ENCODE measurements around the gene STK32B.

STK32B gene

GRCh38 chr4:5133201-5133600 is 81.9 kb downstream of the STK32B start:
- no peak for TF ChIP-seq ZFX (IDR thresholded peaks at IDR 0.05)
- no peak for TF ChIP-seq CTCF (conservative IDR thresholded peaks at IDR 0.05)
- no peak overlapping the region for H3K27ac ChIP-seq

- H3K27ac ChIP-seq = no peak overlapping the region
- no peak for TF ChIP-seq ZFX (IDR thresholded peaks at IDR 0.05)
- TF ChIP-seq CTCF (conservative IDR thresholded peaks at IDR 0.05) = no peak
These were observed 82.8 kb downstream of the STK32B start for GRCh38 chr4:5133933-5134594.

GRCh38 chr4:5134620-5135019 is 83.3 kb downstream of the STK32B start:
- no peak for TF ChIP-seq CTCF (conservative IDR thresholded peaks at IDR 0.05)
- H3K27ac ChIP-seq = no peak overlapping the region

GRCh38 chr4:5137226-5137625 is 85.9 kb downstream of the STK32B start:
- TF ChIP-seq ZFX (IDR thresholded peaks at IDR 0.05) = no peak
- no peak for TF ChIP-seq CTCF (conservative IDR thresholded peaks at IDR 0.05)
- no peak overlapping the region for H3K27ac ChIP-seq

GRCh38 chr4:5137927-5138326 is 86.6 kb downstream of the STK32B start:
- no peak for TF ChIP-seq ZFX (IDR thresholded peaks at IDR 0.05)
- TF ChIP-seq CTCF (conservative IDR thresholded peaks at IDR 0.05) = no peak
- H3K27ac ChIP-seq = no peak overlapping the region

GRCh38 chr4:5138389-5138788 is 87.1 kb downstream of the STK32B start:
- H3K27ac ChIP-seq = no peak overlapping the region
- no peak for TF ChIP-seq ZFX (IDR thresholded peaks at IDR 0.05)
- no peak for TF ChIP-seq CTCF (conservative IDR thresholded peaks at IDR 0.05)

GRCh38 chr4:5139141-5139540 is 87.9 kb downstream of the STK32B start:
- TF ChIP-seq ZFX (IDR thresholded peaks at IDR 0.05) (no peak), CTCF (conservative IDR thresholded peaks at IDR 0.05) (no peak)
- no peak overlapping the region for H3K27ac ChIP-seq

Data from C4-2B (cell line).